ENCODE results near the gene TRIM71. TPM values are rescaled to one million over a fixed set of nuclear protein-coding genes. Genes with fewer than 3 reads are reported as not detected.
"Not testable (repeated sequence)": the region's sequence is repeated elsewhere in the genome, so short reads cannot be mapped to it uniquely, and the experiment has no call there.

Gene TRIM71
- polyA plus RNA-seq, 1 donor from 2014 or later, result 4.0 TPM

DNA sequence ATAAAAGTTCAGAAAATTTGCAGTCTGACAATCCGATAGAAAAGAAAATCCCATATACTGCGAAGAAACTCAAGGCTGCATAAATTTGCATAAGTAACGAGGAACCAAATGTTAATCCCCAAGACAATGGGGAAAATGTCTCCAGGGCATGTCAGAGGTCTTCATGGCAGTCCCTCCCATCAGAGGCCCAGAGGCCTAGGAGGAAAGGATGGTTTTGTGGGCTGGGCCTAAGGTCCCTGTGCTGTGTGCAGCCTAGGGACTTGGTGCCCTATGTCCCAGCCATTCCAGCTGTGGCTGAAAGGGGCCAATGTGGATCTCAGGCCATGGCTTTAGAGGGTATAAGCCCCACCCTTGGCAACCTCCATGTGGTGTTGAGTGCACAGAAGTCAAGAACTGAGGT, 112.4 kb downstream of the TRIM71 start:
- Histone ChIP-seq H2AFZ (ENCODE audit: low read depth, low read length) (no peak overlapping the region), H3K9me3 (ENCODE audit: low read length) (no peaks in the 10 kb centered on the region), H3K9me2 (ENCODE audit: insufficient read depth, low read length) (no peaks in the 10 kb centered on the region), H3K27me3 (ENCODE audit: insufficient read depth, low read depth, low read length) (no peaks in the 10 kb centered on the region), H3K4me2 (ENCODE audit: low read length) (no peak overlapping the region), H4K20me1 (ENCODE audit: insufficient read depth) (no peaks in the 10 kb centered on the region), H3K4me3 (ENCODE audit: low read length) (no peak overlapping the region), H3F3A (ENCODE audit: insufficient read depth, low read length, poor library complexity, severe bottlenecking) (no peaks in the 10 kb centered on the region), H3K36me3 (ENCODE audit: insufficient read depth, low read length) (no peaks in the 10 kb centered on the region), H3K79me2 (replicated peaks; ENCODE audit: insufficient read depth, low read length) (no peaks in the 10 kb centered on the region), H3K9ac (ENCODE audit: low read length) (no peak overlapping the region), H3K27ac (ENCODE audit: low read length) (no peak overlapping the region)
- TF ChIP-seq EZH2 (IDR thresholded peaks at IDR 0.05; ENCODE audit: borderline replicate concordance, insufficient read depth, low read length, poor library complexity, severe bottlenecking), result no peak
- no peak for TF ChIP-seq SMC3 (conservative IDR thresholded peaks at IDR 0.05; ENCODE audit: poor library complexity)
- no peak for TF ChIP-seq POLR2AphosphoS5 (IDR thresholded peaks at IDR 0.05)
- no peak for TF ChIP-seq MXI1 (conservative IDR thresholded peaks at IDR 0.05; ENCODE audit: poor library complexity, severe bottlenecking)
- TF ChIP-seq, protein P1, sequence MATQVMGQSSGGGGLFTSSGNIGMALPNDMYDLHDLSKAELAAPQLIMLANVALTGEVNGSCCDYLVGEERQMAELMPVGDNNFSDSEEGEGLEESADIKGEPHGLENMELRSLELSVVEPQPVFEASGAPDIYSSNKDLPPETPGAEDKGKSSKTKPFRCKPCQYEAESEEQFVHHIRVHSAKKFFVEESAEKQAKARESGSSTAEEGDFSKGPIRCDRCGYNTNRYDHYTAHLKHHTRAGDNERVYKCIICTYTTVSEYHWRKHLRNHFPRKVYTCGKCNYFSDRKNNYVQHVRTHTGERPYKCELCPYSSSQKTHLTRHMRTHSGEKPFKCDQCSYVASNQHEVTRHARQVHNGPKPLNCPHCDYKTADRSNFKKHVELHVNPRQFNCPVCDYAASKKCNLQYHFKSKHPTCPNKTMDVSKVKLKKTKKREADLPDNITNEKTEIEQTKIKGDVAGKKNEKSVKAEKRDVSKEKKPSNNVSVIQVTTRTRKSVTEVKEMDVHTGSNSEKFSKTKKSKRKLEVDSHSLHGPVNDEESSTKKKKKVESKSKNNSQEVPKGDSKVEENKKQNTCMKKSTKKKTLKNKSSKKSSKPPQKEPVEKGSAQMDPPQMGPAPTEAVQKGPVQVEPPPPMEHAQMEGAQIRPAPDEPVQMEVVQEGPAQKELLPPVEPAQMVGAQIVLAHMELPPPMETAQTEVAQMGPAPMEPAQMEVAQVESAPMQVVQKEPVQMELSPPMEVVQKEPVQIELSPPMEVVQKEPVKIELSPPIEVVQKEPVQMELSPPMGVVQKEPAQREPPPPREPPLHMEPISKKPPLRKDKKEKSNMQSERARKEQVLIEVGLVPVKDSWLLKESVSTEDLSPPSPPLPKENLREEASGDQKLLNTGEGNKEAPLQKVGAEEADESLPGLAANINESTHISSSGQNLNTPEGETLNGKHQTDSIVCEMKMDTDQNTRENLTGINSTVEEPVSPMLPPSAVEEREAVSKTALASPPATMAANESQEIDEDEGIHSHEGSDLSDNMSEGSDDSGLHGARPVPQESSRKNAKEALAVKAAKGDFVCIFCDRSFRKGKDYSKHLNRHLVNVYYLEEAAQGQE (IDR thresholded peaks at IDR 0.05; ENCODE audit: borderline replicate concordance), result no peak
- TF ChIP-seq, protein P2, sequence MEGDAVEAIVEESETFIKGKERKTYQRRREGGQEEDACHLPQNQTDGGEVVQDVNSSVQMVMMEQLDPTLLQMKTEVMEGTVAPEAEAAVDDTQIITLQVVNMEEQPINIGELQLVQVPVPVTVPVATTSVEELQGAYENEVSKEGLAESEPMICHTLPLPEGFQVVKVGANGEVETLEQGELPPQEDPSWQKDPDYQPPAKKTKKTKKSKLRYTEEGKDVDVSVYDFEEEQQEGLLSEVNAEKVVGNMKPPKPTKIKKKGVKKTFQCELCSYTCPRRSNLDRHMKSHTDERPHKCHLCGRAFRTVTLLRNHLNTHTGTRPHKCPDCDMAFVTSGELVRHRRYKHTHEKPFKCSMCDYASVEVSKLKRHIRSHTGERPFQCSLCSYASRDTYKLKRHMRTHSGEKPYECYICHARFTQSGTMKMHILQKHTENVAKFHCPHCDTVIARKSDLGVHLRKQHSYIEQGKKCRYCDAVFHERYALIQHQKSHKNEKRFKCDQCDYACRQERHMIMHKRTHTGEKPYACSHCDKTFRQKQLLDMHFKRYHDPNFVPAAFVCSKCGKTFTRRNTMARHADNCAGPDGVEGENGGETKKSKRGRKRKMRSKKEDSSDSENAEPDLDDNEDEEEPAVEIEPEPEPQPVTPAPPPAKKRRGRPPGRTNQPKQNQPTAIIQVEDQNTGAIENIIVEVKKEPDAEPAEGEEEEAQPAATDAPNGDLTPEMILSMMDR (IDR thresholded peaks at IDR 0.05; ENCODE audit: poor library complexity, severe bottlenecking), result no peak

DNA sequence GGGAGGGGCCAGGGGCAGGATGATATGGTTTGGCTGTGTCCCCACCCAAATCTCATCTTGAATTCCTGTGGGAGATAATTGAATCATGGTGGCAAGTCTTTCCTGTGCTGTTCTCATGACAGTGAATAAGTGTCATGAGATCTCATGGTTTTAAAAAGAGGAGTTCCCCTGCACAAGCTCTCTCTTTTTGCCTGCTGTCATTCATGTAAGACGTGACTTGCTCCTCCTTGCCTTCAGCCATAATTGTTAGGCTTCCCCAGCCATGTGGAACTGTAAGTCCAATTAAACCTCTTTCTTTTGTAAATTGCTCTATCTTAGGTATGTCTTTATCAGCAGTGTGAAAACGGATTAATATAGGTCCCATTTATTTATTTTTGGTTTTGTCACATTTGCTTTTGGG, 113.5 kb downstream of the TRIM71 start:
- H3K27me3 ChIP-seq (ENCODE audit: insufficient read depth, low read depth, low read length); H3K9ac ChIP-seq (ENCODE audit: low read length); H3K9me3 ChIP-seq (ENCODE audit: low read length); H3K79me2 ChIP-seq (replicated peaks; ENCODE audit: insufficient read depth, low read length); H3K4me3 ChIP-seq (ENCODE audit: low read length); H2AFZ ChIP-seq (ENCODE audit: low read depth, low read length); H3K27ac ChIP-seq (ENCODE audit: low read length); H3F3A ChIP-seq (ENCODE audit: insufficient read depth, low read length, poor library complexity, severe bottlenecking); H3K4me2 ChIP-seq (ENCODE audit: low read length); H3K9me2 ChIP-seq (ENCODE audit: insufficient read depth, low read length); H4K20me1 ChIP-seq (ENCODE audit: insufficient read depth); H3K36me3 ChIP-seq (ENCODE audit: insufficient read depth, low read length): not testable (repeated sequence)

DNA sequence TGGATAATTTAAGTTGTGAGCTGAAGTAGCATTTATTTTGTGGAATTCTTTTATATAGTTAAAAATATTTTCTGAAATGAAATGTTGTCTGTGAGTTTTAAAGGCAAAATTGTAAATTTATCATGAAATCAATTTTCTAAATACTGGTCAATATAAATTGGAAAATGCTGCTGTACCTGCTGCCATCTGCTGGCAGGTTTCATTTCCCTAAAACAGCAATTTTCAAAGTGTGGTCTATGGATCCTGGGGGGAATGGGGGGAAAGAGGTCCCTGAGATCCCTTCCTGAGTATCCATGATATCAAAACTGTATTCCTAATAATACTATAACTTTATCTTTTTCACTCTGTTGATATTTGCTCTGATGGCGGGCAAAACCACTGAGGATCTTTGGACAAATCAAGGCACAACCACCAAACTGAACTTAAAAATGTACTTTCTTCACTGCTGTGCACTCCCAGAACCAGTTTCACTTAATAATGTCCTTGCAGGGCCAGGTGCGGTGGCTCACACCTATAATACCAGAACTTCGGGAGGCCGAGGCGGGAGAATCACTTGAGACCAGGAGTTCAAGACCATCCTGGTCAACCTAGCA, 116.4 kb downstream of the TRIM71 start:
- no peaks in the 10 kb centered on the region for H3K36me3 ChIP-seq (ENCODE audit: insufficient read depth, low read length)
- no peak overlapping the region for H3K9ac ChIP-seq (ENCODE audit: low read length)
- no peaks in the 10 kb centered on the region for H3K9me2 ChIP-seq (ENCODE audit: insufficient read depth, low read length)
- H3K4me2 ChIP-seq (ENCODE audit: low read length), result no peak overlapping the region
- no peak overlapping the region for H2AFZ ChIP-seq (ENCODE audit: low read depth, low read length)
- no peaks in the 10 kb centered on the region for H3K27me3 ChIP-seq (ENCODE audit: insufficient read depth, low read depth, low read length)
- H3F3A ChIP-seq (ENCODE audit: insufficient read depth, low read length, poor library complexity, severe bottlenecking), result no peaks in the 10 kb centered on the region
- H3K4me3 ChIP-seq (ENCODE audit: low read length), result no peak overlapping the region
- H3K27ac ChIP-seq (ENCODE audit: low read length), result no peak overlapping the region
- TF ChIP-seq MXI1 (conservative IDR thresholded peaks at IDR 0.05; ENCODE audit: poor library complexity, severe bottlenecking), result no peak
- TF ChIP-seq EZH2 (IDR thresholded peaks at IDR 0.05; ENCODE audit: borderline replicate concordance, insufficient read depth, low read length, poor library complexity, severe bottlenecking), result no peak
- TF ChIP-seq SMC3 (conservative IDR thresholded peaks at IDR 0.05; ENCODE audit: poor library complexity), result peak; percentile 85
- TF ChIP-seq, protein P1 (IDR thresholded peaks at IDR 0.05; ENCODE audit: borderline replicate concordance), result no peak
- no peak for TF ChIP-seq TAF1 (IDR thresholded peaks at IDR 0.05; ENCODE audit: low read depth)
- TF ChIP-seq EP300 (conservative IDR thresholded peaks at IDR 0.05; ENCODE audit: poor library complexity, severe bottlenecking), result no peak
- TF ChIP-seq, protein P2 (IDR thresholded peaks at IDR 0.05; ENCODE audit: poor library complexity, severe bottlenecking), result peak; percentile 75
- TF ChIP-seq RAD21 (conservative IDR thresholded peaks at IDR 0.05), result peak; percentile 75
- TF ChIP-seq POLR2AphosphoS5 (IDR thresholded peaks at IDR 0.05), result no peak
- H3K9me3 ChIP-seq (ENCODE audit: low read length), result no peaks in the 10 kb centered on the region
- no peaks in the 10 kb centered on the region for H4K20me1 ChIP-seq (ENCODE audit: insufficient read depth)
- H3K79me2 ChIP-seq (replicated peaks; ENCODE audit: insufficient read depth, low read length), result no peaks in the 10 kb centered on the region
